Stomach (tissue), 4 donors: ENCODE results near the gene SYT8.

Source experiments
- CTCF ChIP-seq, 7 experiments: fragments of 450-650 bp in 4 of 7; fragments of 200-600 bp in 3 of 7; sonication (generic) in 3 of 7; IDR thresholded peaks; one replicate each; pipeline ENCODE4 v1.5.1; 2016 to 2019; ENCODE audit warnings: antibody characterized with exemption in 7 of 7, control low read depth in 2 of 7, mild to moderate bottlenecking in 1 of 7
- POLR2A ChIP-seq, 4 donors: fragments of 450-650 bp; IDR thresholded peaks; one replicate each; pipeline ENCODE4 v1.6.1; 2016; ENCODE audit warnings: antibody characterized with exemption in 4 of 4, control low read depth in 2 of 4, mild to moderate bottlenecking in 1 of 4, moderate library complexity in 1 of 4
- POLR2AphosphoS5 ChIP-seq, 3 donors: sonication (generic); formaldehyde crosslinking; IDR thresholded peaks; one replicate each; pipeline ENCODE4 v1.6.1; 2016; ENCODE audit warnings: antibody characterized with exemption in 3 of 3

GRCh38 chr11:1856306-1857005 is 21.7 kb downstream of the SYT8 start:
- TF ChIP-seq CTCF (IDR thresholded peaks at IDR 0.05): no peak
- no peak for TF ChIP-seq POLR2A (IDR thresholded peaks at IDR 0.05)
- TF ChIP-seq POLR2AphosphoS5 (IDR thresholded peaks at IDR 0.05): no peak
